ENCODE measurements around the gene PHPT1. TPM values are rescaled to one million over a fixed set of nuclear protein-coding genes. Genes with fewer than 3 reads are reported as not detected.

Gene PHPT1
- total and polyA plus RNA-seq, 2 experiments from 2014 or later, result 86.2 to 437 TPM

DNA sequence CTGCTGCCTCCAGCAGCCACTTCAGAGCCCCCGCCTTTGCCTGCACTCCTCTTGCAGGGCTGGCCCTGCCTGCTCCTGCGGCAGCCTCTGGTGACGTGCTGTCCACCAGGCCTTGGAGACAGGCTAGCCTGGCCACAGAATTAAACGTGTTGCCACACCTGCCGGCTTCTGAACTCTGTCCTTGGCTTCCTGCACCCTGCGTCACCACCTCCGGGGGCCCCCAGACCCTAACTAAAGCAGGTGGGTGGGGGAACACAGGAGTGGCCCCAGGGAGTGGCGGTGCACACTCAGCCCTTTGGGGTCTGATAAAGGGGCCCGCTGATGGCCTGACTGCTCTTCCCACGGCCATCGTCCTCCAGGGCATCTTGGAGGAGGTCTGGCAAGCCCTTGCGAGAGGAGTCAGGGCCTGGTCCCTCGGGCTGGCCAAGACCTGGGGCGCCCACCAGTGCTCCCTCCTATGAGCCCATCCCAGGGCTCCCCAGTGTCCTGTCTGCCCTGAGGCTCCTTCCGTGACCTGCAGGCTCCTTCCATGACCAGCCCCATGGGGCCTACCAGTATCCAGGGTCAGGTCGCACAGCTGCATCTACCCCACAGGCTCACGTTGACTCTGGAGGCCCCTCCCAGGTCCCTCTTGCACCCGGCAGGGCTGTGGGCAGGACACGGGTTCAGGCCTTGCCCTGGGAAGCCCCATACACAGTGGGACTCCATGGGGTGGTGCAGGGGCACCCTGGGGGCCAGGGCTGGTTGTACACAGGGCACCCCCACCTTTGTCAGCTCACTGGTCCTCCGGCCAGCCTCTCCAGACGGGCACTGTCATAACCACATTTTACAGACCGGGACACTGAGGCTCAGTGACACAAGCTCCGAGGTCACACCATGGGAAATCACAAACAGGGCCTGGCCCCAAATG, 1.9 kb downstream of the PHPT1 start:
- H3K27ac ChIP-seq (ENCODE audit: low read depth), result no peak overlapping the region
- no peaks in the 10 kb centered on the region for H3K79me2 ChIP-seq (replicated peaks; ENCODE audit: insufficient read depth)
- TF ChIP-seq ZNF331 (CRISPR knock-in tag; IDR thresholded peaks at IDR 0.05; ENCODE audit: low read depth), result no peak
- Mint-ChIP-seq H3K36me3 (ENCODE audit: low read depth) (peaks cover 2% of the 10 kb centered on the region; the same call in 2 of the 3 replicates), H3K27me3 (ENCODE audit: insufficient read depth, low read depth, poor library complexity) (peaks cover 22% of the 10 kb centered on the region), H3K27ac (no peak overlapping the region), H3K9me3 (no peaks in the 10 kb centered on the region), H3K4me3 (no peak overlapping the region), H3K4me1 (no peaks in the 10 kb centered on the region; the same call in 2 of the 3 replicates)
- 0 out of 2 replicates have a peak, but pooled peaks cover 5% of the 10 kb centered on the region for H3F3A ChIP-seq (replicated peaks; ENCODE audit: low read depth)
- no peak for DNase-seq (ENCODE audit: low spot score)
- no peak overlapping the region for H3K4me2 ChIP-seq
- H2AFZ ChIP-seq, result no peak overlapping the region
- H3K36me3 ChIP-seq (ENCODE audit: insufficient read depth), result no peaks in the 10 kb centered on the region; the same call in 1 of the 2 replicates
- 0 out of 2 replicates have a peak, but pooled peaks cover 3% of the 10 kb centered on the region for H4K20me1 ChIP-seq (replicated peaks; ENCODE audit: insufficient read depth)
- H3K4me3 ChIP-seq, result no peak overlapping the region
- H3K27me3 ChIP-seq (ENCODE audit: insufficient read depth), result peaks cover 5% of the 10 kb centered on the region
- no peak for ATAC-seq
- H3K9me2 ChIP-seq (ENCODE audit: insufficient read depth), result no peaks in the 10 kb centered on the region
- no peaks in the 10 kb centered on the region; the same call in 1 of the 2 replicates for H3K4me1 ChIP-seq (ENCODE audit: insufficient read depth)

DNA sequence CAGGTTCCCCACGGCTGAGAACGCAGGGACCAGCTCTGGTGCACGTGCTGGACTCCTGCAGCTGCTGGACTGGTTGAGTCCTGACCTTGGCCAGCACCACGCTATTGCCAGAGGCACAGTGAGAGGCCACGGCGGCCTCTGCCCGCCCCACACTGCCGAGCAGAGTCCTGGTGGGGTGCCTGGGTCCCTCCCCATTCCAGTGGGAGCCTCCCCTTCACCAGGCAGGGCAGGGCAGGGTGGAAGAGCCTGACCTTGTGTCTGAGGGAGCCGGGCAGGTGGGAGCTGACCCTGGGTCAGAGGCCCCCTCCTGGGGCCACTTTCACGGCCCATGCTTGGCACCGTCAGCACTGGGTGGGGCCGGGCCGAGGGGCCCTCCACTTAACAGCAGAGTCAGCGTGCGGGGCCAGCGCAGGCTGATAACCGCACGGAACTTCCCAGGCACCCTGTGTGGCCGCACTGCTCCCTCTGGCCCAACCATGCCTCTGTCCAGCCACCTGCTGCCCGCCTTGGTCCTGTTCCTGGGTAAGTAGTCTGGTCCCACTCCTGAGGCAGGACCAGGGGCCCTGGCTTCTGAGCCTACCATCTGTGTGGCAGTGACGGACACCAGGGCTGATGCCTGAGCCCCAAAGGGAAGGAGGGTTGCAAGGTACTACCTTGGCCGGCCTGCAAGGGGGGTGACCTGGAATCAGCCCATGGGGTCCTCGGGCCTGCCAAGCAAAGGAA, 2.9 kb downstream of the PHPT1 start, which contains the start of gene MAMDC4:
TSS of gene MAMDC4 (plus strand) at position 406 of the 723 bp plus-strand sequence. CDS start at position 477, 71 bp downstream.
- Histone ChIP-seq H3K9me2 (ENCODE audit: insufficient read depth) (no peaks in the 10 kb centered on the region), H3F3A (replicated peaks; ENCODE audit: low read depth) (0 out of 2 replicates have a peak, but pooled peaks cover 5% of the 10 kb centered on the region), H3K27me3 (ENCODE audit: insufficient read depth) (no peaks in the 10 kb centered on the region), H2AFZ (no peak within 1 kb of the TSS), H4K20me1 (replicated peaks; ENCODE audit: insufficient read depth) (0 out of 2 replicates have a peak, but pooled peaks cover 3% of the 10 kb centered on the region), H3K27ac (ENCODE audit: low read depth) (no peak within 1 kb of the TSS), H3K79me2 (replicated peaks; ENCODE audit: insufficient read depth) (no peaks in the 10 kb centered on the region), H3K36me3 (ENCODE audit: insufficient read depth) (no peaks in the 10 kb centered on the region; the same call in 1 of the 2 replicates), H3K4me1 (ENCODE audit: insufficient read depth) (no peaks in the 10 kb centered on the region; the same call in 1 of the 2 replicates), H3K4me2 (no peak within 1 kb of the TSS), H3K4me3 (no peak within 1 kb of the TSS)
- Mint-ChIP-seq H3K4me3 (no peak within 1 kb of the TSS), H3K27ac (no peak within 1 kb of the TSS), H3K4me1 (no peaks in the 10 kb centered on the region; the same call in 2 of the 3 replicates), H3K9me3 (no peaks in the 10 kb centered on the region), H3K36me3 (ENCODE audit: low read depth) (peaks cover 2% of the 10 kb centered on the region; the same call in 2 of the 3 replicates), H3K27me3 (ENCODE audit: insufficient read depth, low read depth, poor library complexity) (peaks cover 16% of the 10 kb centered on the region)
- no peak for DNase-seq (ENCODE audit: low spot score)
- TF ChIP-seq CREB1 (CRISPR knock-in tag; IDR thresholded peaks at IDR 0.05; ENCODE audit: low read depth) (no peak), EZH2phosphoT487 (IDR thresholded peaks at IDR 0.05; ENCODE audit: unreplicated experiment) (no peak), ZNF331 (CRISPR knock-in tag; IDR thresholded peaks at IDR 0.05; ENCODE audit: low read depth) (no peak), NANOG (IDR thresholded peaks at IDR 0.05; ENCODE audit: borderline replicate concordance) (no peak), ZNF114 (CRISPR knock-in tag; IDR thresholded peaks at IDR 0.05) (no peak)
- TF ChIP-seq, protein P1, sequence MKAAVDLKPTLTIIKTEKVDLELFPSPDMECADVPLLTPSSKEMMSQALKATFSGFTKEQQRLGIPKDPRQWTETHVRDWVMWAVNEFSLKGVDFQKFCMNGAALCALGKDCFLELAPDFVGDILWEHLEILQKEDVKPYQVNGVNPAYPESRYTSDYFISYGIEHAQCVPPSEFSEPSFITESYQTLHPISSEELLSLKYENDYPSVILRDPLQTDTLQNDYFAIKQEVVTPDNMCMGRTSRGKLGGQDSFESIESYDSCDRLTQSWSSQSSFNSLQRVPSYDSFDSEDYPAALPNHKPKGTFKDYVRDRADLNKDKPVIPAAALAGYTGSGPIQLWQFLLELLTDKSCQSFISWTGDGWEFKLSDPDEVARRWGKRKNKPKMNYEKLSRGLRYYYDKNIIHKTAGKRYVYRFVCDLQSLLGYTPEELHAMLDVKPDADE (IDR thresholded peaks at IDR 0.05), result no peak
- TF ChIP-seq, protein P2, sequence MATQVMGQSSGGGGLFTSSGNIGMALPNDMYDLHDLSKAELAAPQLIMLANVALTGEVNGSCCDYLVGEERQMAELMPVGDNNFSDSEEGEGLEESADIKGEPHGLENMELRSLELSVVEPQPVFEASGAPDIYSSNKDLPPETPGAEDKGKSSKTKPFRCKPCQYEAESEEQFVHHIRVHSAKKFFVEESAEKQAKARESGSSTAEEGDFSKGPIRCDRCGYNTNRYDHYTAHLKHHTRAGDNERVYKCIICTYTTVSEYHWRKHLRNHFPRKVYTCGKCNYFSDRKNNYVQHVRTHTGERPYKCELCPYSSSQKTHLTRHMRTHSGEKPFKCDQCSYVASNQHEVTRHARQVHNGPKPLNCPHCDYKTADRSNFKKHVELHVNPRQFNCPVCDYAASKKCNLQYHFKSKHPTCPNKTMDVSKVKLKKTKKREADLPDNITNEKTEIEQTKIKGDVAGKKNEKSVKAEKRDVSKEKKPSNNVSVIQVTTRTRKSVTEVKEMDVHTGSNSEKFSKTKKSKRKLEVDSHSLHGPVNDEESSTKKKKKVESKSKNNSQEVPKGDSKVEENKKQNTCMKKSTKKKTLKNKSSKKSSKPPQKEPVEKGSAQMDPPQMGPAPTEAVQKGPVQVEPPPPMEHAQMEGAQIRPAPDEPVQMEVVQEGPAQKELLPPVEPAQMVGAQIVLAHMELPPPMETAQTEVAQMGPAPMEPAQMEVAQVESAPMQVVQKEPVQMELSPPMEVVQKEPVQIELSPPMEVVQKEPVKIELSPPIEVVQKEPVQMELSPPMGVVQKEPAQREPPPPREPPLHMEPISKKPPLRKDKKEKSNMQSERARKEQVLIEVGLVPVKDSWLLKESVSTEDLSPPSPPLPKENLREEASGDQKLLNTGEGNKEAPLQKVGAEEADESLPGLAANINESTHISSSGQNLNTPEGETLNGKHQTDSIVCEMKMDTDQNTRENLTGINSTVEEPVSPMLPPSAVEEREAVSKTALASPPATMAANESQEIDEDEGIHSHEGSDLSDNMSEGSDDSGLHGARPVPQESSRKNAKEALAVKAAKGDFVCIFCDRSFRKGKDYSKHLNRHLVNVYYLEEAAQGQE (IDR thresholded peaks at IDR 0.05; ENCODE audit: unreplicated experiment), result no peak
- ATAC-seq, result no peak

All from GM23338 (cell line).